Ovary (tissue), 9 donors: ENCODE measurements around the gene ZNF397. TPM values are rescaled to one million over a fixed set of nuclear protein-coding genes. Genes with fewer than 3 reads are reported as not detected.

Source experiments
- DNase-seq, 5 donors: peaks; one replicate each; pipeline ENCODE4 v3.0.0-alpha.2; 2019 to 2020
- H3K27ac ChIP-seq, 2 donors: fragments of 200-600 bp; one replicate each; pipeline versions ENCODE4 v1.5.1 to v1.8.0; 2019 to 2022
- H3K27me3 ChIP-seq: fragments of 200-600 bp; one replicate; pipeline ENCODE4 v1.8.0; 2022
- H3K36me3 ChIP-seq: fragments of 200-600 bp; sonication (generic); one replicate; pipeline ENCODE4 v1.5.1; 2019
- H3K4me1 ChIP-seq: one replicate; pipeline ENCODE4 v1.8.1; 2013; ENCODE audit warnings: mild to moderate bottlenecking, moderate library complexity; ENCODE audit not compliant: insufficient read depth
- H3K4me3 ChIP-seq: fragments of 200-600 bp; sonication (generic); one replicate; pipeline ENCODE4 v1.5.1; 2017
- H3K9me3 ChIP-seq, 2 donors: fragments of 200-600 bp in 1 of 2; sonication (generic) in 1 of 2; one replicate each; pipeline versions ENCODE4 v1.5.1 to v1.8.1; 2013 to 2019; ENCODE audit warnings: mild to moderate bottlenecking in 1 of 2, moderate library complexity in 1 of 2
- CTCF ChIP-seq, 3 donors: fragments of 450-650 bp in 2 of 3; fragments of 200-600 bp in 1 of 3; IDR thresholded peaks; one replicate each; pipeline versions ENCODE4 v1.5.1 to v1.8.0; 2016 to 2022; ENCODE audit warnings: antibody characterized with exemption in 3 of 3, mild to moderate bottlenecking in 1 of 3
- EP300 ChIP-seq: sonication (generic); formaldehyde crosslinking; IDR thresholded peaks from one replicate; pipeline ENCODE4 v1.6.1; 2017; ENCODE audit warnings: antibody characterized with exemption
- POLR2A ChIP-seq: fragments of 450-650 bp; IDR thresholded peaks from one replicate; pipeline ENCODE4 v1.6.1; 2017; ENCODE audit warnings: antibody characterized with exemption, mild to moderate bottlenecking, moderate library complexity
- WGBS, 3 donors: extraction: QIAGEN DNeasy Blood & Tissue Kit in 1 of 3; methylation state at CpG; one replicate each; pipeline versions ENCODE4 v1.1.5 to v1.1.7; 2013 to 2017; 5-methylcytosine and 5-hydroxymethylcytosine counted together
- intact Hi-C, 4 donors: fragments of 100-400 bp; cut with DNase I; formaldehyde crosslinking; loops; one replicate each; pipeline versions ENCODE4 v1.11.0 to v1.15.1; 2022 to 2023
- polyA plus RNA-seq, 2 donors: library from polyadenylated mRNA; stranded (reverse); fragments of 200-250 nt in 1 of 2; fragments of 350-450 nt in 1 of 2; fragmentation: Illumina TruSeq in 1 of 2; extraction: RNeasy Lipid Tissue Mini Kit (QIAGEN cat#74804) in 1 of 2; gene quantifications; one replicate each; pipeline ENCODE4 v1.2.3, GENCODE V29; 2013 to 2014
- total RNA-seq, 7 donors: library from RNA; depleted of rRNA in 2 of 7; stranded (reverse); fragments of >200 nt in 2 of 7; fragmentation: NEBNext Ultra II Directional in 3 of 7; extraction: Animal tissue kit (Norgen Biotek cat#: 25700) in 3 of 7; gene quantifications; one replicate each; pipeline versions ENCODE4 v1.1.0 to v1.2.4, GENCODE V29; 2016 to 2023
- donor health status: DM: no; HTN: no; CAD: no; lungs with moderate emphysema.
- donor health status: DM: no; HTN: no; CAD: no.
- donor health status: Bipolar disorder and iron deficiency.
- donor health status: DM: yes; HTN: yes; CAD: no.
- donor health status: DM: no; HTN: no; CAD: no.
- donor health status: DM: yes; HTN: yes; CAD: no.

ZNF397 gene
- total and polyA plus RNA-seq, 9 donors: 15.7 to 35.8 (median 27.7) TPM

DNA sequence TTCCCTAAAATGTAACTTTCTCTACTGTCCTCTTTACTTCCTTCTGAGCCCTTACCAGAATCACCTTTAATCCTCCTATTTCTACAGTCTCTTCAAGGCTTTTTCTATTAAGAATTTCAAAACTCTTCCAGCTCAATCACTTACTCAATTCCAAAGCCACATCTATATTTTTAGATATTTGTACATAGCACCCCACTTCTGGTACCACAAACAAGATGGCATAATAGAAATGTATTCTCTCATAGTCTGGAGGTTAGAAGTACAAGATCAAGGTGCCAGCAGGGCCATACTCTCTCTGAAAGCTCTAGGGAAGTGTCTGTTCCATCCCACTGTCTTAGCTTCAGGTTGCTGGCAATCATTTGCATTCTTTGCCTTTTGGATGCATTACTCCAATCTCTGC is 38.1 kb downstream of the ZNF397 start:
- Histone ChIP-seq H3K27me3 (no peaks in the 10 kb centered on the region), H3K4me3 (no peak overlapping the region), H3K9me3 (no peaks in the 10 kb centered on the region), H3K4me1 (no peaks in the 10 kb centered on the region), H3K27ac (no peak overlapping the region), H3K36me3 (no peaks in the 10 kb centered on the region)
- DNase-seq: no peak
- TF ChIP-seq POLR2A (no peak), CTCF (IDR thresholded peaks at IDR 0.05) (no peak)
- intact Hi-C loops: no loop called here

GRCh38 chr18:35282353-35282752 is 41.5 kb downstream of the ZNF397 start:
- no peaks in the 10 kb centered on the region for H3K9me3 ChIP-seq
- H3K4me1 ChIP-seq: no peaks in the 10 kb centered on the region
- H3K27ac ChIP-seq: no peak overlapping the region
- no peaks in the 10 kb centered on the region for H3K36me3 ChIP-seq
- H3K27me3 ChIP-seq: no peaks in the 10 kb centered on the region
- intact Hi-C loops: no loop called here
- TF ChIP-seq POLR2A (no peak), CTCF (IDR thresholded peaks at IDR 0.05) (no peak), EP300 (no peak)
- H3K4me3 ChIP-seq: no peak overlapping the region
- DNase-seq: no peak
- WGBS, 3 donors: 73 to 96% (median 81%) methylated on average over 1 of the region's 1 CpG

- Histone ChIP-seq H3K4me1 (peaks cover 4% of the 10 kb centered on the region), H3K4me3 (no peak overlapping the region), H3K27ac (no peak overlapping the region), H3K36me3 (no peaks in the 10 kb centered on the region), H3K9me3 (no peaks in the 10 kb centered on the region), H3K27me3 (no peaks in the 10 kb centered on the region)
- WGBS, 3 donors: 94 to 96% (median 95%) methylated on average over 7 of the region's 7 CpGs
- intact Hi-C loops: no loop called here
- TF ChIP-seq CTCF (IDR thresholded peaks at IDR 0.05) (no peak), POLR2A (no peak), EP300 (no peak)
- DNase-seq: no peak
These were observed 43.3 kb downstream of the ZNF397 start for GRCh38 chr18:35283923-35284794.

DNA sequence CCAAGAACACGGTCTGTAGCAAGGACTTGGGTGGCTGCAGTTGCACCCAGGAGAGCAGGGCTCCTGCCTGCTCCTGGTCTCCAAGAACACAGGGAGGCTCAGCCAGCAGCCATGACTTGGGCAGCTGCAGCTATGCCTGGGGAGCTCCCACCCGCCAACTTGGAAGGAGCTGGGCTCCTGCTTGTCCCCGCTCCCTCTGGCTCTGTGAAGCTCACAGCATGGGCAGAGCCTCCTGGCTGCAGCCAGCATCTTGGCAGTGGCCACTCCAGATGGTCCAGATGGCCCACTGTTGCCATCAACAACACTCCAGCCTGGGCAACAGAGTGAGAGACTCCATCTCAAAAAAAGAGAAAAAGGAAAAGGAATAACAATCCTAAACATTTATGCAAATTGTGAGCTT is 44.0 kb downstream of the ZNF397 start:
- Histone ChIP-seq H3K4me1 (peaks cover 5% of the 10 kb centered on the region), H3K27ac (no peak overlapping the region)
- DNase-seq: no peak

More for the DNA sequence above, 44.0 kb downstream of the ZNF397 start:
- WGBS, 3 donors: 88 to 98% (median 97%) methylated on average over 1 to 3 of the region's 3 CpGs
- H3K9me3 ChIP-seq: no peaks in the 10 kb centered on the region
- no peak overlapping the region for H3K4me3 ChIP-seq
- no peak for TF ChIP-seq CTCF (IDR thresholded peaks at IDR 0.05)
- TF ChIP-seq POLR2A: no peak
- TF ChIP-seq EP300: no peak
- no peaks in the 10 kb centered on the region for H3K27me3 ChIP-seq
- intact Hi-C loops: no loop called here
- H3K36me3 ChIP-seq: no peaks in the 10 kb centered on the region
